GM10248 (cell line): Measurements from ENCODE around the gene PEPD.

Experiments used
- CTCF ChIA-PET: fragments of 300-600 bp; sonication (Branson Sonifier 250); formaldehyde crosslinking; extraction: SDS; loops from one replicate; lab custom pipeline; 2021; ENCODE audit warnings: antibody characterized with exemption; lab: Yijun Ruan, JAX
- POLR2A ChIA-PET: fragments of 350-650 bp; sonication (Branson Sonifier 250); formaldehyde crosslinking; extraction: SDS; loops from one replicate; lab custom pipeline; 2020; ENCODE audit warnings: antibody characterized with exemption; lab: Yijun Ruan, JAX
- DNase-seq: peaks from one replicate; pipeline ENCODE4 v3.0.0; 2012; ENCODE audit errors: extremely low spot score
- CTCF ChIP-seq: IDR thresholded peaks from 2 replicates; pipeline ENCODE4 v1.5.1; 2012; ENCODE audit warnings: mild to moderate bottlenecking, low read depth; ENCODE audit errors: extremely low read depth, missing control alignments, control extremely low read depth

Gene PEPD

GRCh38 chr19:33507021-33507956, 14.3 kb downstream of the PEPD start:
- ChIA-PET CTCF (interaction anchor here (0.7 to 1.1 kb wide), 2 partner anchors 12 to 55 kb away, joined by 3 read pairs; no protein-coding TSS in a partner anchor), POLR2A (no interaction called here)
- no peak for DNase-seq
- TF ChIP-seq CTCF: no peak

GRCh38 chr19:33506498-33506897, 15.1 kb downstream of the PEPD start:
- POLR2A ChIA-PET: no interaction called here
- no peak for TF ChIP-seq CTCF

GRCh38 chr19:33505823-33506222, 15.8 kb downstream of the PEPD start:
- no peak for DNase-seq
- ChIA-PET POLR2A (no interaction called here), CTCF (no interaction called here)
- no peak for TF ChIP-seq CTCF

More at GRCh38 chr19:33506498-33506897, 15.1 kb downstream of the PEPD start:
- CTCF ChIA-PET: no interaction called here
- DNase-seq: no peak

- CTCF ChIA-PET: no interaction called here
- POLR2A ChIA-PET: no interaction called here
- no peak for TF ChIP-seq CTCF
- no peak for DNase-seq
Measured at GRCh38 chr19:33505148-33505547, 16.4 kb downstream of the PEPD start.

GRCh38 chr19:33504058-33504444, 17.5 kb downstream of the PEPD start:
- DNase-seq: no peak
- no peak for TF ChIP-seq CTCF
- ChIA-PET POLR2A (no interaction called here), CTCF (no interaction called here)

GRCh38 chr19:33503433-33504057, 18.0 kb downstream of the PEPD start:
- no peak for DNase-seq
- ChIA-PET POLR2A (no interaction called here), CTCF (no interaction called here)
- TF ChIP-seq CTCF: no peak
